Measurements from ENCODE around the gene UNK. TPM values are rescaled to one million over a fixed set of nuclear protein-coding genes. Genes with fewer than 3 reads are reported as not detected.

Gene UNK
- total and polyA plus RNA-seq, 9 of the 15 experiments (the other 6 are each of a cell fraction or from before 2014, with no cell fraction given): 12.8 to 38.6 (median 24.8) TPM

DNA sequence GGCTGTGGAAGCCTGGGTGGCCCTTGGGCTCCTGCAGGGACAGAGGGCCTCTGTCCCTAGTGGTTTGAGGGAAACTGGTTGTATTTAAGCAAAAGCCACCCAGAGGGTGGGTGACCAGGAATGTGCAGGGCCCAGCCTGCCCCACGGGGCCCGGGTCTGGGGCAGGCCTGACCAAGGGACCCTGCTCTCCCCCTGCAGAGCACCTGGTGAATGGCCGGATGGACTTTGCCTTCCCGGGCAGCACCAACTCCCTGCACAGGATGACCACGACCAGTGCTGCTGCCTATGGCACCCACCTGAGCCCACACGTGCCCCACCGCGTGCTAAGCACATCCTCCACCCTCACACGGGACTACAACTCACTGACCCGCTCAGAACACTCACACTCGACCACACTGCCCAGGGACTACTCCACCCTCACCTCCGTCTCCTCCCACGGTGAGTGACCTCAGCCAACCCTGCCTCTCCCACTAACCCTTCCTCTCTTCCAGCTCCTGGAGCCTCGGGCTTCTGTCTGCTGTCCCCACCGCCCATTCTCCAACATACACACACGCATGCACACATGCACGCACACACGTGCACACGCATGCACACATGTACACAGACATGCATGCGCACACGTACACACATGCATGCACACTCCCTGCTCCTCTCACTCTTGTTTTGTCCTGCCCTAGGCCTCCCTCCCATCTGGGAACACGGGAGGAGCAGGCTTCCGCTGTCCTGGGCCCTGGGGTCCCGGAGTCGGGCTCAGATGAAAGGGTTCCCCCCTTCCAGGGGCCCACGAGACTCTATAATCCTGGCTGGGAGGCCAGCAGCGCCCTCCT is 30.0 kb upstream of the UNK start:
- H3K4me3 ChIP-seq: no peak overlapping the region
- WGBS (ENCODE audit: insufficient coverage, low coverage, missing lambda C conversion rate): 46% methylated on average over 21 of the region's 27 CpGs
- in situ Hi-C loops (cut with MboI): no loop called here
- no peaks in the 10 kb centered on the region for H3K9me1 ChIP-seq (ENCODE audit: control insufficient read depth, insufficient read depth, low read length)
- BruUV-seq (replicated peaks): no TSS peak
- FAIRE-seq: peak; percentile 71
- H3K4me2 ChIP-seq (ENCODE audit: insufficient read depth, low read length): peak overlapping the region; percentile 61
- no peaks in the 10 kb centered on the region for H3K79me2 ChIP-seq (ENCODE audit: control insufficient read depth, insufficient read depth, low read length)
- intact Hi-C loops (cut with micrococcal nuclease): loop anchor here (5.0 to 10.0 kb wide), 2 partner anchors 237 to 250 kb away; partner anchors contain the start of genes CASKIN2, CDK3 and TSEN54
- DNase-seq (ENCODE audit: extremely low read depth in 1 of 4, low spot score in 3 of 4): peak; percentile 61 to 70 (median 64)
- ChIA-PET POLR2A (interaction anchor here (0.6 to 14.7 kb wide), 7 partner anchors 9 to 516 kb away, joined by 3 to 464 read pairs (median 6); partner anchors contain the start of gene GALK1), CTCF (ENCODE audit: low intra/inter-chr PET ratio) (no interaction called here)
- peak overlapping the region; percentile 97 for H2AFZ ChIP-seq (ENCODE audit: low read depth, low read length)
- H3K36me3 ChIP-seq (ENCODE audit: control insufficient read depth, insufficient read depth, low read length): no peaks in the 10 kb centered on the region
- no peaks in the 10 kb centered on the region for H3K27me3 ChIP-seq (ENCODE audit: control insufficient read depth in 2 of 2, insufficient read depth in 2 of 2, low read length in 2 of 2)
- H3K27ac ChIP-seq (ENCODE audit: extremely low read depth, low read depth, low read length): peak overlapping the region; percentile 76
- peak; percentile 23 for ATAC-seq
- peaks cover 13 to 80% of the 10 kb centered on the region in 2 experiments for H3K4me1 ChIP-seq (replicated peaks in 1 of 2; ENCODE audit: control insufficient read depth in 2 of 2, insufficient read depth in 2 of 2, low read length in 2 of 2)
- peak overlapping the region; percentile 59 to 91 for H3K9ac ChIP-seq (ENCODE audit: insufficient read depth in 1 of 2, low read depth in 2 of 2, low read length in 2 of 2)
- H4K20me1 ChIP-seq (replicated peaks; ENCODE audit: control insufficient read depth, insufficient read depth, low read length): no peaks in the 10 kb centered on the region; the same call in 1 of the 2 replicates
- no peaks in the 10 kb centered on the region for H3K9me3 ChIP-seq (replicated peaks; ENCODE audit: control insufficient read depth, insufficient read depth, low read depth, low read length)
- TF ChIP-seq ZNF717 (CRISPR knock-in tag; IDR thresholded peaks at IDR 0.05) (no peak), RNF2 (IDR thresholded peaks at IDR 0.05) (no peak), TARDBP (IDR thresholded peaks at IDR 0.05) (no peak), TOE1 (IDR thresholded peaks at IDR 0.05; ENCODE audit: borderline replicate concordance) (no peak), TOE1 (CRISPR knock-in tag; IDR thresholded peaks at IDR 0.05; ENCODE audit: borderline replicate concordance, low read depth) (0 out of 2 replicates have a peak, but pooled peaks have one; percentile 71), FOXK2 (conservative IDR thresholded peaks at IDR 0.05 in 1 of 2, IDR thresholded peaks at IDR 0.05 in 1 of 2; ENCODE audit: low read depth in 2 of 2) (0 out of 4 replicates have a peak, but pooled peaks of 1 of the 2 experiments have one; percentile 31), NCOA2 (IDR thresholded peaks at IDR 0.05; ENCODE audit: partially characterized antibody in 2 of 2) (no peak), ZNF263 (CRISPR knock-in tag; IDR thresholded peaks at IDR 0.05; ENCODE audit: borderline replicate concordance) (peak; percentile 34; the same call in 1 of the 2 replicates), RBM22 (IDR thresholded peaks at IDR 0.05; ENCODE audit: low read depth, low read length, poor library complexity, severe bottlenecking) (no peak), CTBP1 (IDR thresholded peaks at IDR 0.05; ENCODE audit: borderline replicate concordance) (0 out of 2 replicates have a peak, but pooled peaks have one; percentile 22), ZNF197 (CRISPR knock-in tag; IDR thresholded peaks at IDR 0.05; ENCODE audit: low read depth) (no peak)
- TF ChIP-seq, protein P1, sequence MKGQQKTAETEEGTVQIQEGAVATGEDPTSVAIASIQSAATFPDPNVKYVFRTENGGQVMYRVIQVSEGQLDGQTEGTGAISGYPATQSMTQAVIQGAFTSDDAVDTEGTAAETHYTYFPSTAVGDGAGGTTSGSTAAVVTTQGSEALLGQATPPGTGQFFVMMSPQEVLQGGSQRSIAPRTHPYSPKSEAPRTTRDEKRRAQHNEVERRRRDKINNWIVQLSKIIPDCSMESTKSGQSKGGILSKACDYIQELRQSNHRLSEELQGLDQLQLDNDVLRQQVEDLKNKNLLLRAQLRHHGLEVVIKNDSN (CRISPR knock-in tag; IDR thresholded peaks at IDR 0.05): peak; percentile 30; the same call in 1 of the 2 replicates
- TF ChIP-seq, protein P2, sequence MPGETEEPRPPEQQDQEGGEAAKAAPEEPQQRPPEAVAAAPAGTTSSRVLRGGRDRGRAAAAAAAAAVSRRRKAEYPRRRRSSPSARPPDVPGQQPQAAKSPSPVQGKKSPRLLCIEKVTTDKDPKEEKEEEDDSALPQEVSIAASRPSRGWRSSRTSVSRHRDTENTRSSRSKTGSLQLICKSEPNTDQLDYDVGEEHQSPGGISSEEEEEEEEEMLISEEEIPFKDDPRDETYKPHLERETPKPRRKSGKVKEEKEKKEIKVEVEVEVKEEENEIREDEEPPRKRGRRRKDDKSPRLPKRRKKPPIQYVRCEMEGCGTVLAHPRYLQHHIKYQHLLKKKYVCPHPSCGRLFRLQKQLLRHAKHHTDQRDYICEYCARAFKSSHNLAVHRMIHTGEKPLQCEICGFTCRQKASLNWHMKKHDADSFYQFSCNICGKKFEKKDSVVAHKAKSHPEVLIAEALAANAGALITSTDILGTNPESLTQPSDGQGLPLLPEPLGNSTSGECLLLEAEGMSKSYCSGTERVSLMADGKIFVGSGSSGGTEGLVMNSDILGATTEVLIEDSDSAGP (CRISPR knock-in tag; IDR thresholded peaks at IDR 0.05): 0 out of 2 replicates have a peak, but pooled peaks have one; percentile 59
- TF ChIP-seq, protein P3, sequence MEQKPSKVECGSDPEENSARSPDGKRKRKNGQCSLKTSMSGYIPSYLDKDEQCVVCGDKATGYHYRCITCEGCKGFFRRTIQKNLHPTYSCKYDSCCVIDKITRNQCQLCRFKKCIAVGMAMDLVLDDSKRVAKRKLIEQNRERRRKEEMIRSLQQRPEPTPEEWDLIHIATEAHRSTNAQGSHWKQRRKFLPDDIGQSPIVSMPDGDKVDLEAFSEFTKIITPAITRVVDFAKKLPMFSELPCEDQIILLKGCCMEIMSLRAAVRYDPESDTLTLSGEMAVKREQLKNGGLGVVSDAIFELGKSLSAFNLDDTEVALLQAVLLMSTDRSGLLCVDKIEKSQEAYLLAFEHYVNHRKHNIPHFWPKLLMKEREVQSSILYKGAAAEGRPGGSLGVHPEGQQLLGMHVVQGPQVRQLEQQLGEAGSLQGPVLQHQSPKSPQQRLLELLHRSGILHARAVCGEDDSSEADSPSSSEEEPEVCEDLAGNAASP (IDR thresholded peaks at IDR 0.05): no peak
- TF ChIP-seq, protein P4, sequence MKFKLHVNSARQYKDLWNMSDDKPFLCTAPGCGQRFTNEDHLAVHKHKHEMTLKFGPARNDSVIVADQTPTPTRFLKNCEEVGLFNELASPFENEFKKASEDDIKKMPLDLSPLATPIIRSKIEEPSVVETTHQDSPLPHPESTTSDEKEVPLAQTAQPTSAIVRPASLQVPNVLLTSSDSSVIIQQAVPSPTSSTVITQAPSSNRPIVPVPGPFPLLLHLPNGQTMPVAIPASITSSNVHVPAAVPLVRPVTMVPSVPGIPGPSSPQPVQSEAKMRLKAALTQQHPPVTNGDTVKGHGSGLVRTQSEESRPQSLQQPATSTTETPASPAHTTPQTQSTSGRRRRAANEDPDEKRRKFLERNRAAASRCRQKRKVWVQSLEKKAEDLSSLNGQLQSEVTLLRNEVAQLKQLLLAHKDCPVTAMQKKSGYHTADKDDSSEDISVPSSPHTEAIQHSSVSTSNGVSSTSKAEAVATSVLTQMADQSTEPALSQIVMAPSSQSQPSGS (CRISPR knock-in tag; IDR thresholded peaks at IDR 0.05): no peak
